Measurements from ENCODE around the gene TRPV3.

The TRPV3 gene

DNA sequence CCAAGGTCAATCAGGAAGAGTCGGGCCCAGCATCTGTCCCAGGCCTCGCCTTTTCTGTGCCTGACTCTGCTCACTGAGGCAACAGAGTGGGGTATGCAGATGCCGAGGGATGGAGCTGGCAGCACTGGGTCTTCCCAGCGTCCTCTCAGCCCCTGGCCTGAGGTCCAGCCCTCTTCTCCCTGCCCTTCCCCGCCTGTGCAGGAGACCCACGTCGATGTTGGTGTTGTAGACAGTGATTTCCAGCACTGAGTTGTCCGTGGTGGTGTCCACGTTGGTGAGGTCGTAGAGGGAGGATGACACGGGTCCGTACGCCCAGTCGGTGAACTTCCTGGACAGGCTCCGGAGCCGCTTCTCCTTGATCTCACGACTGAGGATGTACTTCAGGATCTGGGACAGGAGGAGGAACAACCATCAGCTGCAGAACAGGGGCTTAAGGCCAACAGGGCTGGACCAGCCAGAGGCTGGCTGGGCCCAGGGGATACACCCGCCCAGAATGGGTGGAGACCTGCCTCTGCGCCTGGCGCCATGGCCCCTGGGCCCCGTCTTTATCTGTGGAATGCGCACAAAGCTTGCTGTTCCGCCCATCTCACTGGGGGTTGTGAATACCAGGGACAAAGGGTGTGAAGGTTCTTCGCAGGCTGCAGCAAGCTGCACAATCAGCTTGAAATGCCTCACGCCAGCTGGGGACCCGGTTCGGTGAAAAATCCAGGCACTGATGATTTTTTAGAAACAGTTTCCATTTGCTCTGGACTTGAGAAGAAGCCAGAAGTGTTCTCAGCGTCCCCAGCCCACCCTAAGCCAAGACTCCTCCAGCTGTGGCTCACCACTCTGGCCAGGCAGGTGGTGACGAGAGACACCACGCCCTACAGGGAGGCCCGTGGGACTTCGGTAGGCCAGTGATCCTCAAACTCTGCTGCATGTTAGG is 27.5 kb downstream of the TRPV3 start:
- Histone ChIP-seq H3K9ac (ENCODE audit: low read length) (no peak overlapping the region), H3K27me3 (ENCODE audit: low read depth, low read length) (no peaks in the 10 kb centered on the region), H3K4me1 (ENCODE audit: low read length) (no peaks in the 10 kb centered on the region), H3K4me3 (ENCODE audit: low read length) (no peak overlapping the region), H3K4me2 (ENCODE audit: low read length) (no peak overlapping the region), H3K79me2 (ENCODE audit: low read length) (no peaks in the 10 kb centered on the region), H2AFZ (ENCODE audit: low read depth, low read length) (no peak overlapping the region), H3K27ac (ENCODE audit: low read length) (no peak overlapping the region), H3K36me3 (replicated peaks; ENCODE audit: low read depth, low read length) (no peaks in the 10 kb centered on the region), H4K20me1 (ENCODE audit: insufficient read depth, low read length) (no peaks in the 10 kb centered on the region), H3K9me3 (ENCODE audit: insufficient read depth, low read length) (no peaks in the 10 kb centered on the region)
- TF ChIP-seq EZH2phosphoT487 (IDR thresholded peaks at IDR 0.05; ENCODE audit: low read depth): no peak
- TF ChIP-seq, protein P1, sequence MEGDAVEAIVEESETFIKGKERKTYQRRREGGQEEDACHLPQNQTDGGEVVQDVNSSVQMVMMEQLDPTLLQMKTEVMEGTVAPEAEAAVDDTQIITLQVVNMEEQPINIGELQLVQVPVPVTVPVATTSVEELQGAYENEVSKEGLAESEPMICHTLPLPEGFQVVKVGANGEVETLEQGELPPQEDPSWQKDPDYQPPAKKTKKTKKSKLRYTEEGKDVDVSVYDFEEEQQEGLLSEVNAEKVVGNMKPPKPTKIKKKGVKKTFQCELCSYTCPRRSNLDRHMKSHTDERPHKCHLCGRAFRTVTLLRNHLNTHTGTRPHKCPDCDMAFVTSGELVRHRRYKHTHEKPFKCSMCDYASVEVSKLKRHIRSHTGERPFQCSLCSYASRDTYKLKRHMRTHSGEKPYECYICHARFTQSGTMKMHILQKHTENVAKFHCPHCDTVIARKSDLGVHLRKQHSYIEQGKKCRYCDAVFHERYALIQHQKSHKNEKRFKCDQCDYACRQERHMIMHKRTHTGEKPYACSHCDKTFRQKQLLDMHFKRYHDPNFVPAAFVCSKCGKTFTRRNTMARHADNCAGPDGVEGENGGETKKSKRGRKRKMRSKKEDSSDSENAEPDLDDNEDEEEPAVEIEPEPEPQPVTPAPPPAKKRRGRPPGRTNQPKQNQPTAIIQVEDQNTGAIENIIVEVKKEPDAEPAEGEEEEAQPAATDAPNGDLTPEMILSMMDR (IDR thresholded peaks at IDR 0.05; ENCODE audit: low read depth, low read length): no peak

DNA sequence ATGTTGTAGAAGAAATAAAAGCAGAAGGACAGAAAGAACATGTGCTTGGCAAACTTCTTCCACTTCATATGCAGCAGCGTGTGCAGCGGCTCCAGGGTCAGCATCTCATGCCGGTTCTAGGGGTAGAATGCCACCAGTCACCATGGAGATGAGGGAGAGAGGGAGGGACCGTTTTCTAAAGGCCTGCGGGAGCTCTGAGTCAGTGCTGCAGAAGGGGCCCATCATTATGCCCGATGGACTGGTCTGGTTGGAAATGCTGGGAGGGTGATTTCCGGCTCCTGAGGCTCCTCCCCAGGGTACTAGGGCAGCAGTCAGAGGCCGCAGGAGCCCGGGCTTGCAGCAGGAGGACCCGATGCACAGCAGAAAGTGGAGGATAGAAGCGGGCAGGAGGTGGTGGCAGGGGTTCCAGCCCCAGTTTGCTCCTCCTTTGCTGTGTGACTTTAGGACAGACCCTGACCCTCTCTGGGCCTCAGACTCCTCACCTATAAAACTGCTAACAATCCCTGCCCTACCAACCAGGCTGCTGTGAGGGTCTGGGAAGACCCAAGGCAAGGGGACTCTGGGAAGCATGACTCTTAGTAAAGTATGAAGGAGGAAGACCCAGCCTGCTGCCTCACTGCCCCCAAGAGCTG is 28.6 kb downstream of the TRPV3 start:
- Histone ChIP-seq H3K79me2 (ENCODE audit: low read length) (no peaks in the 10 kb centered on the region), H3K9me3 (ENCODE audit: insufficient read depth, low read length) (no peaks in the 10 kb centered on the region), H2AFZ (ENCODE audit: low read depth, low read length) (no peak overlapping the region), H3K27me3 (ENCODE audit: low read depth, low read length) (no peaks in the 10 kb centered on the region), H3K27ac (ENCODE audit: low read length) (no peak overlapping the region), H3K36me3 (replicated peaks; ENCODE audit: low read depth, low read length) (no peaks in the 10 kb centered on the region), H3K9ac (ENCODE audit: low read length) (no peak overlapping the region), H3K4me1 (ENCODE audit: low read length) (no peaks in the 10 kb centered on the region), H3K4me2 (ENCODE audit: low read length) (no peak overlapping the region), H3K4me3 (ENCODE audit: low read length) (no peak overlapping the region), H4K20me1 (ENCODE audit: insufficient read depth, low read length) (no peaks in the 10 kb centered on the region)
- TF ChIP-seq, protein P1 (IDR thresholded peaks at IDR 0.05; ENCODE audit: low read depth, low read length): no peak
- TF ChIP-seq EZH2phosphoT487 (IDR thresholded peaks at IDR 0.05; ENCODE audit: low read depth): no peak

DNA sequence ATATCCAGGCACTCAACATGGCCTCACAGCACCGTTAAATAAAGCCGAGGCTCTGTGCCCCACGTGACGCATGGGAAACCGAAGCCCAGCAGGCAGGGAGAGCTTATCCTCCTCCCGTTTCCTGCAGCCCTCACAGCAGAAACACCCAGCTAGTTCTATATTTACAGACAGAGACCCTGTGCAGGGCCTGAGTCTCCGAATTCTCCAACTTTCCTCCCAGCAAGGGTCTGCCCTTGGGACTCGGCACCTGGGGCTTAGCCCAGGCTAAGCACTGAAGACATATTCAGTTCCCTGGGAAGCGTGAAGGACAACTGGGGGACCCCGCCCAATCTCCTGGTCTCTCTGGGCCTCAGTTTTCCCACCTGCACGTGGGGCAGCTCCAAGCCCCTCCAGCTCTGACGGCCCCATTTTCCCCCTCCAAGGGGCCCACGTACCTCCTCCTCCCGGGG is 29.2 kb downstream of the TRPV3 start:
- no peak overlapping the region for H3K4me3 ChIP-seq (ENCODE audit: low read length)
- TF ChIP-seq, protein P1 (IDR thresholded peaks at IDR 0.05; ENCODE audit: low read depth, low read length): no peak
- TF ChIP-seq EZH2phosphoT487 (IDR thresholded peaks at IDR 0.05; ENCODE audit: low read depth): no peak
- H3K9me3 ChIP-seq (ENCODE audit: insufficient read depth, low read length): no peaks in the 10 kb centered on the region
- H3K9ac ChIP-seq (ENCODE audit: low read length): no peak overlapping the region
- no peaks in the 10 kb centered on the region for H4K20me1 ChIP-seq (ENCODE audit: insufficient read depth, low read length)
- H3K27me3 ChIP-seq (ENCODE audit: low read depth, low read length): no peaks in the 10 kb centered on the region
- no peak overlapping the region for H3K4me2 ChIP-seq (ENCODE audit: low read length)
- H3K79me2 ChIP-seq (ENCODE audit: low read length): no peaks in the 10 kb centered on the region
- H2AFZ ChIP-seq (ENCODE audit: low read depth, low read length): no peak overlapping the region
- no peaks in the 10 kb centered on the region for H3K36me3 ChIP-seq (replicated peaks; ENCODE audit: low read depth, low read length)
- no peaks in the 10 kb centered on the region for H3K4me1 ChIP-seq (ENCODE audit: low read length)
- no peak overlapping the region for H3K27ac ChIP-seq (ENCODE audit: low read length)

DNA sequence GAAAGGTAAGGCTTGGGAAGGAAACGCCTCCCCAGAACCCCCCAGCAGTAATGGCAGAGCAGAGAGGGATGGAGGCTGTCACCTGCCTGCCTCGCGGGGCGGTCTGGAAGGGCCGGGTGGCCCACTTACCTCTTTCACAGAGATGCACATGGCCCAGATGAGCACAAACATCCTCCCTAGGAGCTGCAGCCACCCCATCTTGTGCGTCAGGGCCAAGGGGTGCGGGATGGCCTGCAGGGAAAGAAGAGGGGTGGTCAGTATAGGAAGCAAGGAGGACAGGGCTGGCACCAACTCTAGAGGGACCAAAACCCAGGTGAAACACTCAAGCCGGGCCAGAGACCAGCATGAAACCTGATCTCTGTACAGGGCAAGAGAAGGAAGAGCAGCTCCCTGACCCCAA is 29.7 kb downstream of the TRPV3 start:
- Histone ChIP-seq H3K36me3 (replicated peaks; ENCODE audit: low read depth, low read length) (no peaks in the 10 kb centered on the region), H3K4me3 (ENCODE audit: low read length) (no peak overlapping the region), H4K20me1 (ENCODE audit: insufficient read depth, low read length) (no peaks in the 10 kb centered on the region), H3K79me2 (ENCODE audit: low read length) (no peaks in the 10 kb centered on the region), H3K4me1 (ENCODE audit: low read length) (no peaks in the 10 kb centered on the region), H3K27me3 (ENCODE audit: low read depth, low read length) (no peaks in the 10 kb centered on the region), H3K9ac (ENCODE audit: low read length) (no peak overlapping the region), H3K27ac (ENCODE audit: low read length) (no peak overlapping the region), H3K9me3 (ENCODE audit: insufficient read depth, low read length) (no peaks in the 10 kb centered on the region), H2AFZ (ENCODE audit: low read depth, low read length) (no peak overlapping the region), H3K4me2 (ENCODE audit: low read length) (no peak overlapping the region)
- TF ChIP-seq, protein P1 (IDR thresholded peaks at IDR 0.05; ENCODE audit: low read depth, low read length): no peak
- no peak for TF ChIP-seq EZH2phosphoT487 (IDR thresholded peaks at IDR 0.05; ENCODE audit: low read depth)

Measured in OCI-LY3 (cell line).